ENCODE data around the gene ING5. TPM values are rescaled to one million over a fixed set of nuclear protein-coding genes. Genes with fewer than 3 reads are reported as not detected.
"Not testable (repeated sequence)": the region's sequence is repeated elsewhere in the genome, so short reads cannot be mapped to it uniquely, and the experiment has no call there.

The ING5 gene
- total and polyA plus RNA-seq, 8 donors, result 19.9 to 160 (median 32.4) TPM

GRCh38 chr2:241759067-241759807, 57.4 kb downstream of the ING5 start:
- intact Hi-C loops (cut with DNase I; ENCODE audit: low total_unique reads), result no loop called here
- no peak overlapping the region for H3K4me3 ChIP-seq
- H3K27ac ChIP-seq, result no peak overlapping the region
- 82 to 88% (median 84%) methylated on average over 20 of the region's 20 CpGs for WGBS, 5 donors
- no peak for TF ChIP-seq CTCF (IDR thresholded peaks at IDR 0.05)
- DNase-seq, result no peak
- H3K27me3 ChIP-seq, result no peaks in the 10 kb centered on the region
- H3K36me3 ChIP-seq, result peaks cover 29 to 86% (median 71%) of the 10 kb centered on the region in 4 donors
- peaks cover 0 to 4% (median 0%) of the 10 kb centered on the region in 4 donors for H3K9me3 ChIP-seq
- peaks cover 0 to 8% (median 2%) of the 10 kb centered on the region in 4 donors for H3K4me1 ChIP-seq

DNA sequence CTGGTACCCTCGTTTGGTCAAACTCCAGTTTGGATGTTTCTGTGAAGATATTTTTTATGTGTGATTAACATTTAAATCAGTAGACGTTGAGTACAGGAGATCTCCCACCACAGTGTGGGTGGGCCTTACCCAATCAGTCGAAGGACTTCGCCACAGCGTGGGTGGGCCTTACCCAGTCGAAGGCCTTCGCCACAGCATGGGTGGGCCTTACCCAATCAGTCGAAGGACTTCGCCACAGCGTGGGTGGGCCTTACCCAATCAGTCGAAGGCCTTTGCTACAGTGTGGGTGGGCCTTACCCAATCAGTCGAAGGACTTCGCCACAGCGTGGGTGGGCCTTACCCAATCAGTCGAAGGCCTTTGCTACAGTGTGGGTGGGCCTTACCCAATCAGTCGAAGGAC, 58.1 kb downstream of the ING5 start:
- H3K27me3 ChIP-seq; H3K9me3 ChIP-seq; H3K27ac ChIP-seq; DNase-seq; H3K4me3 ChIP-seq; intact Hi-C loops (cut with DNase I; ENCODE audit: low total_unique reads); H3K4me1 ChIP-seq: not testable (repeated sequence)
- WGBS, 5 donors, result 90 to 97% (median 92%) methylated on average over 7 to 14 of the region's 16 CpGs
- peaks cover 24 to 83% (median 67%) of the 10 kb centered on the region in 4 donors for H3K36me3 ChIP-seq

GRCh38 chr2:241760301-241760771, 58.5 kb downstream of the ING5 start:
- H3K36me3 ChIP-seq, result peaks cover 19 to 79% (median 63%) of the 10 kb centered on the region in 4 donors
- H3K4me1 ChIP-seq, result peaks cover 0 to 8% (median 4%) of the 10 kb centered on the region in 4 donors
- intact Hi-C loops (cut with DNase I; ENCODE audit: low total_unique reads), result no loop called here
- no peak for DNase-seq
- H3K27me3 ChIP-seq, result no peaks in the 10 kb centered on the region
- H3K9me3 ChIP-seq, result peaks cover 0 to 4% (median 0%) of the 10 kb centered on the region in 4 donors
- WGBS, 5 donors, result 94 to 97% (median 96%) methylated on average over 15 to 17 of the region's 17 CpGs
- TF ChIP-seq EP300 (IDR thresholded peaks at IDR 0.05) (no peak), CTCF (IDR thresholded peaks at IDR 0.05) (no peak), POLR2AphosphoS5 (IDR thresholded peaks at IDR 0.05) (no peak), POLR2A (IDR thresholded peaks at IDR 0.05) (no peak)
- no peak overlapping the region for H3K4me3 ChIP-seq
- no peak overlapping the region for H3K27ac ChIP-seq

GRCh38 chr2:241762321-241762932, 60.6 kb downstream of the ING5 start:
- Histone ChIP-seq H3K4me1 (peaks cover 0 to 8% (median 4%) of the 10 kb centered on the region in 4 donors), H3K9me3 (peaks cover 0 to 4% (median 0%) of the 10 kb centered on the region in 4 donors), H3K27me3 (no peaks in the 10 kb centered on the region), H3K36me3 (peaks cover 4 to 59% (median 42%) of the 10 kb centered on the region in 4 donors), H3K27ac (peak overlapping the region; percentile 7 to 26 (median 12)), H3K4me3 (no peak overlapping the region)
- WGBS, 5 donors, result 49 to 70% (median 60%) methylated on average over 18 of the region's 18 CpGs
- intact Hi-C loops (cut with DNase I; ENCODE audit: low total_unique reads), result no loop called here
- TF ChIP-seq POLR2A (IDR thresholded peaks at IDR 0.05), result no peak
- TF ChIP-seq CTCF (IDR thresholded peaks at IDR 0.05), result no peak
- TF ChIP-seq EP300 (IDR thresholded peaks at IDR 0.05), result no peak
- TF ChIP-seq POLR2AphosphoS5 (IDR thresholded peaks at IDR 0.05), result no peak
- DNase-seq, result no peak
